K562 (cell line): ENCODE results near the gene PPP1R9B. TPM values are rescaled to one million over a fixed set of nuclear protein-coding genes. Genes with fewer than 3 reads are reported as not detected.

Experiments
- COPS2 ChIP-seq: fragments of 450-650 bp; conservative IDR thresholded peaks from 2 replicates; pipeline ENCODE4 v1.6.1; 2016; ENCODE audit warnings: mild to moderate bottlenecking, moderate library complexity
- FOXJ2 ChIP-seq: fragments of 200-800 bp; sonication (Bioruptor generic); IDR thresholded peaks from 2 replicates; pipeline ENCODE4 v1.6.1; 2016; ENCODE audit warnings: missing genetic modification characterization, missing compliant biosample characterization
- GATAD2A ChIP-seq: fragments of 450-650 bp; IDR thresholded peaks from 2 replicates; pipeline ENCODE4 v1.6.1; 2017
- HMG20B ChIP-seq: fragments of 250-450 bp; sonication (Bioruptor Pico); IDR thresholded peaks from 2 replicates; pipeline ENCODE4 v1.5.0; 2021; ENCODE audit warnings: mild to moderate bottlenecking
- KHSRP ChIP-seq: fragments of 450-650 bp; IDR thresholded peaks from 2 replicates; pipeline ENCODE4 v1.6.1; 2017
- NBN ChIP-seq: fragments of 450-650 bp; IDR thresholded peaks from 2 replicates; pipeline ENCODE4 v1.6.1; 2016; ENCODE audit warnings: low read depth, mild to moderate bottlenecking
- SMARCB1 ChIP-seq: IDR thresholded peaks from 2 replicates; pipeline ENCODE4 v1.6.1; 2011; ENCODE audit warnings: improper control_type of control experiment, low read depth; ENCODE audit not compliant: insufficient read length
- SMC3 ChIP-seq: conservative IDR thresholded peaks from 2 replicates; pipeline ENCODE4 v1.6.1; 2011; ENCODE audit warnings: low read depth, low read length, improper control_type of control experiment; ENCODE audit not compliant: insufficient read depth
- SP2 ChIP-seq: IDR thresholded peaks from 2 replicates; pipeline ENCODE4 v1.6.1; 2011; ENCODE audit warnings: mild to moderate bottlenecking, low read depth, low read length, moderate library complexity; ENCODE audit not compliant: poor library complexity, severe bottlenecking; ENCODE audit errors: extremely low read depth
- TCF3 ChIP-seq: sonication (generic); formaldehyde crosslinking; IDR thresholded peaks from 2 replicates; pipeline ENCODE4 v1.4.0; 2020; ENCODE audit warnings: mild to moderate bottlenecking, missing genetic modification reagents
- ZNF217 ChIP-seq: sonication (generic); formaldehyde crosslinking; IDR thresholded peaks from 2 replicates; pipeline ENCODE4 v1.8.0; 2022; ENCODE audit warnings: mild to moderate bottlenecking, missing genetic modification reagents
- ZNF274 ChIP-seq: IDR thresholded peaks from 2 replicates; pipeline ENCODE4 v1.6.1; 2011; ENCODE audit warnings: low read depth, mild to moderate bottlenecking, low read length, moderate library complexity, borderline replicate concordance
- polyA plus RNA-seq, 8 experiments: library from polyadenylated mRNA; depleted of rRNA in 4 of 8; stranded (reverse) in 5 of 8; unstranded in 3 of 8; fragments of >200 nt; fragmentation: Nextera tagmentation in 2 of 8; fragmentation: Illumina TruSeq in 1 of 8; extraction: Ambion mirVana in 2 of 8; extraction: Trizol in 1 of 8; gene quantifications; 2 replicates each; pipeline versions ENCODE4 v1.2.1 to v1.2.3, GENCODE V29; 2011 to 2014; ENCODE audit warnings: inconsistent platforms in 1 of 8, missing spikeins in 1 of 8
- total RNA-seq, 7 experiments: library from RNA; depleted of rRNA in 6 of 7; stranded (reverse); fragments of >200 nt in 6 of 7; fragmentation: Illumina TruSeq in 2 of 7; extraction: Trizol in 2 of 7; gene quantifications; 2 replicates each; pipeline versions ENCODE4 v1.2.1 to v1.2.3, GENCODE V29; 2011 to 2021; ENCODE audit warnings: low replicate concordance in 1 of 7
- TF ChIP-seq, protein P1 (sequence below): fragments of 450-650 bp; formaldehyde crosslinking; IDR thresholded peaks from 2 replicates; pipeline ENCODE4 v1.4.0; 2020; ENCODE audit warnings: mild to moderate bottlenecking, mixed read lengths
- TF ChIP-seq, protein P2 (sequence below): fragments of 450-650 bp; formaldehyde crosslinking; IDR thresholded peaks from 2 replicates; pipeline ENCODE4 v1.4.0; 2022; ENCODE audit warnings: missing genetic modification characterization
- TF ChIP-seq, protein P3 (sequence below): sonication (generic); IDR thresholded peaks from 2 replicates; pipeline ENCODE4 v1.6.1; 2016
- TF ChIP-seq, protein P4 (sequence below): fragments of 150-350 bp; IDR thresholded peaks from 2 replicates; pipeline ENCODE4 v1.6.1; 2014; ENCODE audit warnings: low read depth, mild to moderate bottlenecking, low read length, borderline replicate concordance

PPP1R9B gene
- total and polyA plus RNA-seq, 9 of the 15 experiments (the other 6 are each of a cell fraction or from before 2014, with no cell fraction given), result 0.10 to 63.5 (median 24.7) TPM

DNA sequence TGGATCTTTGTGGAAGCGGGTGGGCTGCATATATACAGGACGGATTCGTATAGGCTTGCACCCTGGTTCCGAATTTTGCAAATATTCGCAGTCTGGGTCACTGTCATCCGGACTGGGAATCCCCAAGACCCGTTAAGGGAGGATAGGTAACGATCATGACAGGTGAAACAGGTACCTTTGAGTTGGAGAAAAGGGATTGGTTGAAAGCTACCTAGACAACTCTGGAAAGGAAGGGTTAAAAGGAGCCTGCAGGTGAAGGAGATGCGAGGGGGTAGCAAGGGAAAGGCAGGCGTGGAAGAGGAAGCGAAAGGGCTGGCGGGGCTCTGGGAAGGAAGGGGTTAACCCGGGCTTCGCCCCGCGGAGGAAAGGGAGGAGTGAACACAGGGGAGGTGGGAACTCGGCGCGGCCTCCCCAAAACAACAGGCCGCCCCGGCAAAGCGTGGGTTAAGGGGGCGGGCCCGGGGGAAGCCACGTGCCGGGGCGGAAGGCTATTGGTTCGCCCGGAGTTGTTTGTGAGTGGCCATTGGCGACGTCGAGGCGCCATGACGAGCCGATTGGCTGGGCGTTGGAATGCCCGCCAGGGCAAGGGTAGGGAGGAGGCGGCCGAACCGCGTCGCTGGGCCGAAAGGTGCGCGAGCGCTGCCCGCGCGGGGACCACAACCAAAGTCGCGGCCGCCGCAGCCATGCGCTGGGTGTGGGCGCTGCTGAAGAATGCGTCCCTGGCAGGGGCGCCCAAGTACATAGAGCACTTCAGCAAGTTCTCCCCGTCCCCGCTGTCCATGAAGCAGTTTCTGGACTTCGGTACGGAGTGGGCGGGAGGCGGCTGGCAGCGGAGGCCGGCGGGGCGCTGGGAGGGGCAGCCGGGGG lies 55.5 kb downstream of the PPP1R9B start, which contains the start of gene PDK2 (continued):
- TF ChIP-seq, protein P1, sequence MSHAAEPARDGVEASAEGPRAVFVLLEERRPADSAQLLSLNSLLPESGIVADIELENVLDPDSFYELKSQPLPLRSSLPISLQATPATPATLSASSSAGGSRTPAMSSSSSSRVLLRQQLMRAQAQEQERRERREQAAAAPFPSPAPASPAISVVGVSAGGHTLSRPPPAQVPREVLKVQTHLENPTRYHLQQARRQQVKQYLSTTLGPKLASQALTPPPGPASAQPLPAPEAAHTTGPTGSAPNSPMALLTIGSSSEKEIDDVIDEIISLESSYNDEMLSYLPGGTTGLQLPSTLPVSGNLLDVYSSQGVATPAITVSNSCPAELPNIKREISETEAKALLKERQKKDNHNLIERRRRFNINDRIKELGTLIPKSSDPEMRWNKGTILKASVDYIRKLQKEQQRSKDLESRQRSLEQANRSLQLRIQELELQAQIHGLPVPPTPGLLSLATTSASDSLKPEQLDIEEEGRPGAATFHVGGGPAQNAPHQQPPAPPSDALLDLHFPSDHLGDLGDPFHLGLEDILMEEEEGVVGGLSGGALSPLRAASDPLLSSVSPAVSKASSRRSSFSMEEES (CRISPR knock-in tag), result no peak
- TF ChIP-seq KHSRP, result no peak
- TF ChIP-seq GATAD2A, result no peak
- no peak for TF ChIP-seq NBN
- TF ChIP-seq, protein P2, sequence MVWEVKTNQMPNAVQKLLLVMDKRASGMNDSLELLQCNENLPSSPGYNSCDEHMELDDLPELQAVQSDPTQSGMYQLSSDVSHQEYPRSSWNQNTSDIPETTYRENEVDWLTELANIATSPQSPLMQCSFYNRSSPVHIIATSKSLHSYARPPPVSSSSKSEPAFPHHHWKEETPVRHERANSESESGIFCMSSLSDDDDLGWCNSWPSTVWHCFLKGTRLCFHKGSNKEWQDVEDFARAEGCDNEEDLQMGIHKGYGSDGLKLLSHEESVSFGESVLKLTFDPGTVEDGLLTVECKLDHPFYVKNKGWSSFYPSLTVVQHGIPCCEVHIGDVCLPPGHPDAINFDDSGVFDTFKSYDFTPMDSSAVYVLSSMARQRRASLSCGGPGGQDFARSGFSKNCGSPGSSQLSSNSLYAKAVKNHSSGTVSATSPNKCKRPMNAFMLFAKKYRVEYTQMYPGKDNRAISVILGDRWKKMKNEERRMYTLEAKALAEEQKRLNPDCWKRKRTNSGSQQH, result no peak
- TF ChIP-seq, protein P3, sequence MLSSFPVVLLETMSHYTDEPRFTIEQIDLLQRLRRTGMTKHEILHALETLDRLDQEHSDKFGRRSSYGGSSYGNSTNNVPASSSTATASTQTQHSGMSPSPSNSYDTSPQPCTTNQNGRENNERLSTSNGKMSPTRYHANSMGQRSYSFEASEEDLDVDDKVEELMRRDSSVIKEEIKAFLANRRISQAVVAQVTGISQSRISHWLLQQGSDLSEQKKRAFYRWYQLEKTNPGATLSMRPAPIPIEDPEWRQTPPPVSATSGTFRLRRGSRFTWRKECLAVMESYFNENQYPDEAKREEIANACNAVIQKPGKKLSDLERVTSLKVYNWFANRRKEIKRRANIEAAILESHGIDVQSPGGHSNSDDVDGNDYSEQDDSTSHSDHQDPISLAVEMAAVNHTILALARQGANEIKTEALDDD, result no peak
- TF ChIP-seq ZNF274, result no peak
- no peak for TF ChIP-seq FOXJ2 (tag)
- TF ChIP-seq ZNF217 (CRISPR knock-in tag), result no peak
- TF ChIP-seq SMC3, result no peak
- no peak for TF ChIP-seq SMARCB1
- peak; percentile 46 for TF ChIP-seq SP2
- TF ChIP-seq, protein P4, sequence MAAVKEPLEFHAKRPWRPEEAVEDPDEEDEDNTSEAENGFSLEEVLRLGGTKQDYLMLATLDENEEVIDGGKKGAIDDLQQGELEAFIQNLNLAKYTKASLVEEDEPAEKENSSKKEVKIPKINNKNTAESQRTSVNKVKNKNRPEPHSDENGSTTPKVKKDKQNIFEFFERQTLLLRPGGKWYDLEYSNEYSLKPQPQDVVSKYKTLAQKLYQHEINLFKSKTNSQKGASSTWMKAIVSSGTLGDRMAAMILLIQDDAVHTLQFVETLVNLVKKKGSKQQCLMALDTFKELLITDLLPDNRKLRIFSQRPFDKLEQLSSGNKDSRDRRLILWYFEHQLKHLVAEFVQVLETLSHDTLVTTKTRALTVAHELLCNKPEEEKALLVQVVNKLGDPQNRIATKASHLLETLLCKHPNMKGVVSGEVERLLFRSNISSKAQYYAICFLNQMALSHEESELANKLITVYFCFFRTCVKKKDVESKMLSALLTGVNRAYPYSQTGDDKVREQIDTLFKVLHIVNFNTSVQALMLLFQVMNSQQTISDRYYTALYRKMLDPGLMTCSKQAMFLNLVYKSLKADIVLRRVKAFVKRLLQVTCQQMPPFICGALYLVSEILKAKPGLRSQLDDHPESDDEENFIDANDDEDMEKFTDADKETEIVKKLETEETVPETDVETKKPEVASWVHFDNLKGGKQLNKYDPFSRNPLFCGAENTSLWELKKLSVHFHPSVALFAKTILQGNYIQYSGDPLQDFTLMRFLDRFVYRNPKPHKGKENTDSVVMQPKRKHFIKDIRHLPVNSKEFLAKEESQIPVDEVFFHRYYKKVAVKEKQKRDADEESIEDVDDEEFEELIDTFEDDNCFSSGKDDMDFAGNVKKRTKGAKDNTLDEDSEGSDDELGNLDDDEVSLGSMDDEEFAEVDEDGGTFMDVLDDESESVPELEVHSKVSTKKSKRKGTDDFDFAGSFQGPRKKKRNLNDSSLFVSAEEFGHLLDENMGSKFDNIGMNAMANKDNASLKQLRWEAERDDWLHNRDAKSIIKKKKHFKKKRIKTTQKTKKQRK, result no peak
- no peak for TF ChIP-seq HMG20B (CRISPR knock-in tag)
- no peak for TF ChIP-seq TCF3
- no peak for TF ChIP-seq COPS2
